OCI-LY1 (cell line): ENCODE results near the gene SCNN1B.

Source experiments
- EZH2 ChIP-seq: fragments of 200-600 bp; sonication (generic), shearing (Covaris generic); IDR thresholded peaks from 2 replicates; pipeline ENCODE4 v1.8.0; 2017; ENCODE audit warnings: borderline replicate concordance, mixed run types, mild to moderate bottlenecking, antibody characterized with exemption, low read length, moderate library complexity, mixed read lengths
- TF ChIP-seq, protein P1 (sequence below): fragments of 200-600 bp; sonication (generic), shearing (Covaris generic); IDR thresholded peaks from 2 replicates; pipeline ENCODE4 v1.5.1; 2017; ENCODE audit warnings: mild to moderate bottlenecking, antibody characterized with exemption, low read length, moderate library complexity, mixed read lengths

GRCh38 chr16:23416816-23417215 is 114.7 kb downstream of the SCNN1B start:
- TF ChIP-seq, protein P1, sequence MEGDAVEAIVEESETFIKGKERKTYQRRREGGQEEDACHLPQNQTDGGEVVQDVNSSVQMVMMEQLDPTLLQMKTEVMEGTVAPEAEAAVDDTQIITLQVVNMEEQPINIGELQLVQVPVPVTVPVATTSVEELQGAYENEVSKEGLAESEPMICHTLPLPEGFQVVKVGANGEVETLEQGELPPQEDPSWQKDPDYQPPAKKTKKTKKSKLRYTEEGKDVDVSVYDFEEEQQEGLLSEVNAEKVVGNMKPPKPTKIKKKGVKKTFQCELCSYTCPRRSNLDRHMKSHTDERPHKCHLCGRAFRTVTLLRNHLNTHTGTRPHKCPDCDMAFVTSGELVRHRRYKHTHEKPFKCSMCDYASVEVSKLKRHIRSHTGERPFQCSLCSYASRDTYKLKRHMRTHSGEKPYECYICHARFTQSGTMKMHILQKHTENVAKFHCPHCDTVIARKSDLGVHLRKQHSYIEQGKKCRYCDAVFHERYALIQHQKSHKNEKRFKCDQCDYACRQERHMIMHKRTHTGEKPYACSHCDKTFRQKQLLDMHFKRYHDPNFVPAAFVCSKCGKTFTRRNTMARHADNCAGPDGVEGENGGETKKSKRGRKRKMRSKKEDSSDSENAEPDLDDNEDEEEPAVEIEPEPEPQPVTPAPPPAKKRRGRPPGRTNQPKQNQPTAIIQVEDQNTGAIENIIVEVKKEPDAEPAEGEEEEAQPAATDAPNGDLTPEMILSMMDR = no peak
- no peak for TF ChIP-seq EZH2
